Measurements from ENCODE around the gene SNX9.

The SNX9 gene

DNA sequence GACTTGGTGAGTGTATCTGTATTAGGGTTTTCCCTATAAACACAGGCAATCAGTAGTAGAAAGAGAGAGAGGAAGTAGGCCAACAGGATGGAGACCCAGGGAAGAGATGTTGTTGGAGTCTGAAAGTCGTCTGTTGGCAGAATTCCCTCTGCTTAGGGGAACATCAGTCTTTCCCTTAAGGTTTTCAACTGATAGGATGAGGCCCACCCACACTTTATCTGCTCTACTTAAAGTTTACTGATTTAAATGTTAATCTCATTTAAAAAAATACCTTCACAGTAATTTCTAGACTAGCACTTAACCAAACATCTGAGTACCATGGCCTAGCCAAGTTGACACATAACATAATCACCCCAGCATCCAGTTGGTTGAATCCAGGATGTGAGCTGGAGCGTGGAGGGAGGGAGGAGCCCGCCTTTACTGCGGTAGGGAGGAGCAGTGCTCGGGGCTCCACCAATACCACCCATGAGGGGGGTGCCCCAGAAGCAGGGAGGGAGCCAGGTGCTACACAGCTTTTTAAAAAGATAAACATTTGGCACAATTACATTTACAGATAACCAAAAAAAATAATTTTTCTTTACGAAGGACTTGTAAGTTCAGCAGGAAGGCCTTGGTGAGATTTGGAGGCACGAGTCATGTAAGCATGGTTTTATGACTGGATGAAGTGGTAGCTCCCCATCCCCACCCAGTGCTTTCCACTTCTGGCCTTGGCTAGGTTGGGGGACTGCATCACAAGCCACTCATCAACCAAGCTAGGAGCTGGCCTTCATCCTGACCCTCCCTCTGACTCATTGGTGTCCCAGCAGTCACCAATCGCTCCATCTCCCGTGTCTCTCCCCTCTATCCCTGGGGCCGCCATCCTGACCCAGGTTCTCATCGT lies 18.4 kb upstream of the SNX9 start:
- DNase-seq (ENCODE audit: low spot score) = no peak

DNA sequence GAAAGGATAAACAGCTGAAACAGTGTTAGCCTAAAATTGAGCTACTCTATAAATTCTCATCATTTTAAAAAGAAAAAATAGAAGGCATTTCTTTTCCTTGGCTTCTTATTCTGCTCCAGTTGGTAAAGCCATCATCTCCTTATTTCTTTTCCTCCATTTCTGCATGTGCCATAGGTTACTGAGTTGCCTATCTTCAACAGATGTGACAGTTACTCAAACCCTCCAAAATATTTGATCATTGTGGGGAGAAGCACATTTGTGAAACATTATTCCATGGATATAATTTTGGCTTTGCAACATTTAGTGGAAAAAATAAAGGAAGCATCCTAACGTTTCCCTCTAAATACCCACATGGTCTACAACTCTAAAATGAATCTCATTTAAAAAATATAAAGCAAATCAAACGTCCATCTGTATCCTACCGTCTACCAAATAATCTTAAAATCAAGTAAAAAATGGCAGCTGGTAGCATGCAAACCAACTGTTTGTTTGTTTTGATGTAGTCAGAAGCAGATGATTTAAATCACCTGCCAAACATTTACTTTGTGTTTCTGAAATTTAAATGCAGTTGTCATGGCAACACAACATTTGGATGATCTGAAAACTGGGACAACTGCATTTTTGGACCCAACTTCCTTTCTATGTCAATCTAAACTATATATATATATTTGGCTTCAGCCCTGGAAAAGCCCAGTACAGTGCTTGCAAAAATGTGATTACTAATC lies 16.8 kb upstream of the SNX9 start:
- no peak for DNase-seq (ENCODE audit: low spot score)

DNA sequence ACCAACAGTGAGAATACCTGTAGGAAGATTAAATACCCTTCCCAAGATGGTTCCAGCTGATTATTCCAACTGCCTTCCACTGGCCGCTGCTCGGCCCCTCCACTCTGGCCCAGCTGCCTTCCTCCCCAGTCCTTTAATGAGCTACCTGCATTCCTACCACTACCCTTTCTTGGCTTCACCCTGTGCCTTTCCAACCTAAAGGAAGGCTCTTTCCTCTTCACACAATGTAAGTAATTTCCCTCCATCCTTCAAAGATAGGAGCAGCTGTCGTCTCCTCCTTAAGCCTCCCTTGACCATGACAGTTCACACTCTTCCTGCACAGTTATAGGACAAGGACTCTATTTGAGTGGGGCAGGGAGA lies 16.2 kb upstream of the SNX9 start:
- no peak for DNase-seq (ENCODE audit: low spot score)

GRCh38 chr6:157808405-157808950 lies 14.6 kb upstream of the SNX9 start:
- no peak for DNase-seq (ENCODE audit: low spot score)

GRCh38 chr6:157809613-157810012 lies 13.4 kb upstream of the SNX9 start:
- DNase-seq (ENCODE audit: low spot score) = no peak

DNA sequence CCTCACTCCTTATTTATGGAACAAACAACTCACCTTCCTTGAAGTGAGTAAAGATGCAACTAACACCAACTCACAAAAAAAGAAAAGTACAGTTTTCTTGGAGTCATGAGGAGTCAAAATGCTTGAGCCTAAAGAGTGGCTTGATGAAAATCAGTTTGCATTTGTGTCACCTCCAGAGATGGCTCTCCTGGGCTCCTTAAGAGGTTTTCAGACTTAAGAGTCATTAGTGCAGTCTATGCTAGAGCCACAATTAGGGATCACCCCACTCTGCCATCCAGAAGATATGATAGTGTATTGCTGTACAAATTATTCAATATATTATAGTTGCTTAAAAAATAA lies 11.9 kb upstream of the SNX9 start:
- DNase-seq (ENCODE audit: low spot score) = no peak

GRCh38 chr6:157811476-157812173 lies 11.4 kb upstream of the SNX9 start:
- no peak for DNase-seq (ENCODE audit: low spot score)

DNA sequence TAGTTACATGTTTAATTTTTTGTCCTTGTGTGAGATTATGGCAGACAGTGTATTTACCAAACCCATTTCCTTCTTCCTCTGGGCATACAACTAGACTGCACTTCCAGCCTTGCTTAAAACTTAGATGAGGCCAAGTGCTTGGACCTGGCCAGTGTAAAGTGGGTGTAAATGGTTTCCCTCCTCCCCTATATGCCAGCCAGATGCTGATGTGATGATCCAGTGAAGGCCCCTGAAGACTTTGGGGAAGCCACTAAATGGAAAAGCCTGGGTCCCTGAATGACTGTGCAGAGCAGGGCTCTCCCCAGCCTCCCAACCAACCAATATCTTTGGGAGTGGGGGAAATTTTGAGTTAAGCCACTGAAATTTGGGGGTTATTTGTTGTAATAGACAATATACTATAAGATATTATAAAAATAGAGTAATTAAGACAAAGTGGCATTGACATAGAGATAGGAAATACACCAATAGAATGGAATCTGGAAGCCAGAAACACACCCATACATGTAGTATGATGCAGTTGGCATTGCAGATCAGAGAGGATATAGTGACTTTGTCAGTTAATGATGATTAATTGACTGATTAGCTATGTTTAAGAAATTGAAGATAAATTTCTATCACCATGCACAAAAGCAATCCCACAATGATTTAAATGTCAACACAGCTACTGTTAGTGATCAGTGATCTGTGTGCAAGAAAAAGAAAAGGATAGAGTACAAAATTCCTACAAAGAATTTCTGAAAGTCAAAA lies 10.4 kb upstream of the SNX9 start:
- DNase-seq (ENCODE audit: low spot score) = no peak

DNA sequence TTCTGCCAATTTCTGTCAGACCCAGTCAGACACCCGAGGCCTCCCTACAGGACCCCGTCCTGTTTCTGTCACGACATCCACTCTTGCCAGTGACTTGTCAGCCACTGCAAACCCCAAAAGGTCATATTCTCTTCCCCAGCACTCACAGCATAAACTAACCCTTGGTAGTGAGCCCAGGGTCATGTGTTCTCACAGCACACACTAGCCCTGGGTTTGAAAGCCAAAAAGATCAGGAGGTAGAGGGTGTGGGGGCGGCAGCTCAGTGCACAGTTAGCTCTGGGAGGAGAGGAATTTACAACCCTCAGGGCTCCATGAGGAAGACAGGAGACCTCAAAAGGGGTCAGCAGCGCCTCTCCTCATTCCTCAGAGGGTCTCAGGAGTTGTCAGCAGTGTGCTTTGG lies 9.9 kb upstream of the SNX9 start:
- DNase-seq (ENCODE audit: low spot score) = no peak

DNA sequence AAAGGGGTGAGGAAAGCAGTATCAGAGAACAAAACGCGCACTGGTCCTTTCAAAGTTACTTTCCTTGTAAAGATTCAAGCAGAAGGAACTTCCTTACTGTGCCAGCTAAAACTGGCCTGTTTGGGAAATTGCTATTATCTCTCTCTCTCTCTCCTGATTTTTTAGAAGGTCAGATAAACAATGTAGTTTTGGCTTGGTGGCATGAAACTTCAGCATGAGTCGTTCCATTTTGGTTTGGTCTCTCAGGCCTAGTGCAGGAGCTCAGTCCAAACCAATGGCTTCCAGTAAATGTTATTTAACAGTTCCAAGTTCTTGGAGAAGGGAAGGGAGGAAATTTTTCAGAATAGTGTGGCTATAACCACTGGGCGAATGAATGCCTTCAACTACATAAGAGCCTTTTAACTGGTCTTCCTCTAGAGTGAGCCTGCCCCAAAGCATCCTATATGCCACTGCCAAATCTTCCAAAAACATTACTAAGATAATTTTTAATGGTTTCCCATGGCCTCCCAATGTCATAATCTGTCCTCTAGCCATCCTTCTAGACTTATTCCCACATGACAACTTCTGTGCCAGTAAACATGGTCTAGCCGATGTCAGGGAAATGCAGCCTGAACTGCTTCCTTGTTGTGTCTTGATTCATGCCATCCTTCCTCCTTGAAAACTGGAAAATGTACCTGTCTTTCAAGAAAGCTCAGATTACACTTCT lies 9.1 kb upstream of the SNX9 start:
- DNase-seq (ENCODE audit: low spot score) = no peak

GRCh38 chr6:157814883-157815282 lies 8.2 kb upstream of the SNX9 start:
- DNase-seq (ENCODE audit: low spot score) = no peak

GRCh38 chr6:157821342-157822033 lies 1.6 kb upstream of the SNX9 start:
- DNase-seq (ENCODE audit: low spot score) = no peak

- peak; percentile 15 for DNase-seq (ENCODE audit: low spot score)
Measured at GRCh38 chr6:157822245-157823000, 623 bp upstream of the SNX9 start.

- DNase-seq (ENCODE audit: low spot score) = peak; percentile 69
Measured at GRCh38 chr6:157823528-157824370, 703 bp downstream of the SNX9 start.

DNA sequence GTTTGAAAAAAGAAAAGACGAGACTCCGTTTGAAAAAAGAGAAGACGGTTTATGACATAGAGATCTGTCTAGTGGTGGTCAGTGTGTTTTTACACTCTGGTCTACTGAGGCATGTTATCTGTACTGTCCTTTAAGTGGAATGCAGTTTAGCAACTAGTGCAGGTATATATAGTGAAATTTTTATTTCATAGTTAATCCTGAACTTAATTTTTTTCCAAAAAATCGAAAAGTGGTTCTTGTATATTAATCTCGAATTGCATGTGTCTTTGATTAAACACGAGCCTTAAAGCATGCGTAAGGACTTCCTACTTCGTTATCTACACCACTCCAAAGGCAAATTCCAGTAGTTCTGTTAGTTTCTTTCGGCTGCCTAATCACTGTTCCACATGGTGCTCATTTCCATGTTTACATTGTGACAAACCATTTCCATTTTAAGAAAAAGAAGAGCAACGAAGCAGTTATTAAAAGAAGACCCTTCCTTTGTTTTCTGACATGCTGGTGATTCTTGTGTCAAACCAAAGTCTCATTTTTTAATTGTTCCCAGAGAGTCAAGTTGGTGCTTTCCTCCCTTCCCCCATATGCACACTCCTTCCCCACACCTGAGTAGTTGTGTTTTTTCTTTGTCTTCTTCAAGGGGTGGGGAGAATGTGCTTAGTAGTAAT lies 2.3 kb downstream of the SNX9 start:
- DNase-seq (ENCODE audit: low spot score) = no peak

DNA sequence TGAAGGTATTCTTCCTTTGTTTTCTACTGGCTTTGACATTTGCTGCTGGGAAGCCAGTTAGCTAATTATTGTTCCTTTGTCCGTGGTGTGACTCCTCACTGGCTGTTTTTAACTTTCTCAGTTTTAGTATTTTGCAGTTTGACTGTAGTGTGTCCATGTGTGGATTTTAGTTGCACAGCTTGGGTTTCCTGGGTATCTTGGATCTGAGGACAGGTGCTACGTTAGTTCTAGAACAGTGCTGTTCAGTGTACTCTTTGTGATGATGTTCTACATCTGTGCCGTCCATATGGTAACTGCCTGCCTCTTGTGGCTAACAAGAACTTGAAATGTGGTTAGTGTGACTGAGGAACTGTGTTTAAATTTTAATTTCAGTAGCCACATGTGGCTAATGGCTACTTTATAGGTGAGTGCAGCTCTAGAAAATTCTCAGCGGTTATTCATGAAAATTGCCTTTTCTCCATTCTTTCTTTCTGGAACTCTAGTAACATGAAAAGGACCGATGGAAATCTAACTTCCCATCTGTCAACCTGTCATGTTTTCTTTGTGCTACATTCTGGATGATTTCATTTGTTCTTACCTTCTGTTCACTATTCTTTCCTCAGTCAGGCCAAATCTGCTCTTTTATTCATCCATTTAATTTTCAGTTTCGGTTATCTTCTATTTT lies 7.4 kb downstream of the SNX9 start:
- no peak for DNase-seq (ENCODE audit: low spot score)

DNA sequence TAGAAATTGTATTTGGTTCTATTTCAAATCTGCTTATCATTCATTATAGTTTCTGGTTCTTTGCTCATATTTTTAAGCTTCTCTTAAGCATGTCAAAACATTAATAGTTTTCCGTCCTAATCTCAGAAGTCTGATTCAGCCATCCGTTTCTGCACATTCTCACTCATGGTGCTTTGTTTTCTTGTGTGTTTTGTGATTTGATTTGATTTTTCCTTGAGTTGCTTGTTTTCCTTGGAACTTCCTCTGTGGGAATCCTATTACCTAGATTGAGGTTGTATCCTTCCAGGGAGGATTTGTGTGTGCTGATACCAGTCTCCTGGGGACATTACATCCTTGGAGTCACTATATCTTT lies 7.9 kb downstream of the SNX9 start:
- no peak for DNase-seq (ENCODE audit: low spot score)

Measured in CD4-positive, alpha-beta T cell treated with Interleukin-2 at 100 ng/mL for 4 hours (primary cell).